Fibroblast of lung (primary cell): ENCODE measurements around the gene ZACN.

Experiments
- CTCF ChIP-seq, 2 donors: IDR thresholded peaks in 1 of 2; conservative IDR thresholded peaks in 1 of 2; 1 replicate in 1 of 2; 2 replicates in 1 of 2; pipeline ENCODE4 v1.5.1; 2011 to 2012; ENCODE audit warnings: low read length in 2 of 2, control low read depth in 1 of 2, inconsistent platforms in 1 of 2, low read depth in 1 of 2, mild to moderate bottlenecking in 1 of 2
- EZH2 ChIP-seq: IDR thresholded peaks from 2 replicates; pipeline ENCODE4 v1.5.1; 2012; ENCODE audit warnings: low read length, control low read depth, mild to moderate bottlenecking; ENCODE audit errors: missing control alignments

DNA sequence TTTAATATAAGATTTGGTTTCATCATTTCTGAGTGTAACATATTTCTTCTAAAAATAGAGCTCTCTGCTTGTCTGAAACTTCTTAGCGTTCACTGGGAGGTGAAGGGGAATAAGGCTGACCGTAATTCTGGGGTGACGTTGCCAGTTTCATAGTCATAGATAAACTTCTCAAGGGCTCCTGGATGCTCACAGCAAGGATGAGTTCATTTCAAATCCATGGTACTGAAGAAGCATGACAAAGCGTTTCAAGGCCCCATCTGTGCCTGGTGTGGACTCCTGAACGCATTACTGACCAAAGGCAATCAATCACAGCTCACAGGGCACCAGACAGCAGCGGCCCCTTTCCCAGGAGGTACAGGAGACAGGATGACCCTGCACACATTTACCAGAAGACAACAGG lies 39.9 kb upstream of the ZACN start:
- no peak for TF ChIP-seq CTCF (conservative IDR thresholded peaks at IDR 0.05 in 1 of 2, IDR thresholded peaks at IDR 0.05 in 1 of 2; ENCODE audit: low read depth in 1 of 2, low read length in 2 of 2)
- TF ChIP-seq EZH2: no peak
